Astrocyte (in vitro differentiated cells and primary cell): ENCODE results near the gene IQGAP1. TPM values are rescaled to one million over a fixed set of nuclear protein-coding genes. Genes with fewer than 3 reads are reported as not detected.
"Not testable (repeated sequence)": the region's sequence is repeated elsewhere in the genome, so short reads cannot be mapped to it uniquely, and the experiment has no call there.

ENCODE experiments used
- DNase-seq: peaks from one replicate; pipeline ENCODE4 v3.0.0-alpha.2; 2010; ENCODE audit warnings: low read depth
- FAIRE-seq: peaks from 2 replicates; lab custom pipeline; 2011; peaks lifted over from hg19 to GRCh38; lab: Jason Lieb, UNC
- H2AFZ ChIP-seq: 2 replicates; pipeline ENCODE4 v1.6.0; 2012; ENCODE audit warnings: low read depth, low read length, inconsistent platforms
- H3K27ac ChIP-seq: 2 replicates; pipeline ENCODE4 v1.5.1; 2011; ENCODE audit warnings: low read depth, low read length, inconsistent platforms
- H3K27me3 ChIP-seq: 2 replicates; pipeline ENCODE4 v1.6.0; 2011; ENCODE audit warnings: low read length, inconsistent platforms; ENCODE audit not compliant: insufficient read depth
- H3K36me3 ChIP-seq: 2 replicates; pipeline ENCODE4 v1.5.1; 2011; ENCODE audit warnings: low read length, inconsistent platforms; ENCODE audit not compliant: insufficient read depth
- H3K4me1 ChIP-seq: 2 replicates; pipeline ENCODE4 v1.5.1; 2011; ENCODE audit warnings: low read length, inconsistent platforms; ENCODE audit not compliant: insufficient read depth
- H3K4me2 ChIP-seq: 2 replicates; pipeline ENCODE4 v1.6.0; 2012; ENCODE audit warnings: low read length, inconsistent platforms
- H3K4me3 ChIP-seq: 2 replicates; pipeline ENCODE4 v1.5.1; 2011; ENCODE audit warnings: low read depth, mild to moderate bottlenecking, low read length, inconsistent platforms; ENCODE audit not compliant: insufficient read depth
- H3K79me2 ChIP-seq: 2 replicates; pipeline ENCODE4 v1.6.0; 2012; ENCODE audit warnings: mild to moderate bottlenecking, low read length, inconsistent platforms; ENCODE audit not compliant: insufficient read depth
- H3K9ac ChIP-seq: 2 replicates; pipeline ENCODE4 v1.6.0; 2012; ENCODE audit warnings: mild to moderate bottlenecking, low read length, inconsistent platforms
- H3K9me3 ChIP-seq: 2 replicates; pipeline ENCODE4 v1.5.1; 2012; ENCODE audit warnings: low read depth, mild to moderate bottlenecking, low read length, inconsistent platforms; ENCODE audit not compliant: insufficient read depth
- H4K20me1 ChIP-seq: 2 replicates; pipeline ENCODE4 v1.6.0; 2012; ENCODE audit warnings: low read length, inconsistent platforms; ENCODE audit not compliant: insufficient read depth
- H3K27ac Mint-ChIP-seq: one replicate; pipeline ENCODE4 v1.8.0; 2021; ENCODE audit warnings: mild to moderate bottlenecking, mixed read lengths; ENCODE audit not compliant: unreplicated experiment
- H3K27me3 Mint-ChIP-seq: one replicate; pipeline ENCODE4 v1.8.0; 2021; ENCODE audit warnings: low read depth, mixed read lengths; ENCODE audit not compliant: unreplicated experiment
- H3K36me3 Mint-ChIP-seq: one replicate; pipeline ENCODE4 v1.8.0; 2021; ENCODE audit warnings: low read depth, mixed read lengths; ENCODE audit not compliant: unreplicated experiment
- H3K4me1 Mint-ChIP-seq: one replicate; pipeline ENCODE4 v1.8.0; 2021; ENCODE audit warnings: low read depth, mixed read lengths; ENCODE audit not compliant: unreplicated experiment
- H3K4me3 Mint-ChIP-seq: one replicate; pipeline ENCODE4 v1.8.0; 2021; ENCODE audit warnings: mild to moderate bottlenecking, moderate library complexity, mixed read lengths; ENCODE audit not compliant: unreplicated experiment
- H3K9me3 Mint-ChIP-seq: one replicate; pipeline ENCODE4 v1.8.0; 2021; ENCODE audit warnings: mild to moderate bottlenecking, mixed read lengths; ENCODE audit not compliant: unreplicated experiment
- EZH2 ChIP-seq: IDR thresholded peaks from 2 replicates; pipeline ENCODE4 v1.6.1; 2012; ENCODE audit warnings: mild to moderate bottlenecking, low read length, inconsistent platforms; ENCODE audit not compliant: insufficient read depth
- total RNA-seq: library from RNA; stranded (reverse); gene quantifications from 2 replicates; pipeline ENCODE4 v1.2.1, GENCODE V29; 2021
- TF ChIP-seq, protein P1 (sequence below): IDR thresholded peaks from 2 replicates; pipeline ENCODE4 v1.5.1; 2011; ENCODE audit warnings: low read depth, mild to moderate bottlenecking, inconsistent platforms, low read length, moderate library complexity; ENCODE audit not compliant: insufficient read depth

IQGAP1 gene
- total RNA-seq, 1 donor from 2014 or later, result 226 TPM

DNA sequence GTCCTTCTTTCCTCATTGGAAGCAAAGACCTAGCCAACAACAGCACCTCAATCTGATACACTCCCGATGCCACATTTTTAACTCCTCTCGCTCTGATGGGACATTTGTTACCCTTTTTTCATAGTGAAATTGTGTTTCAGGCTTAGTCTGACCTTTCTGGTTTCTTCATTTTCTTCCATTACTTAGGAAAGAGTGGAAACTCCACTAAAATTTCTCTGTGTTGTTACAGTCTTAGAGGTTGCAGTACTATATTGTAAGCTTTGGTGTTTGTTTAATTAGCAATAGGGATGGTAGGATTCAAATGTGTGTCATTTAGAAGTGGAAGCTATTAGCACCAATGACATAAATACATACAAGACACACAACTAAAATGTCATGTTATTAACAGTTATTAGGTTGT is 112.1 kb downstream of the IQGAP1 start:
- Histone ChIP-seq H3K4me2 (no peak overlapping the region), H2AFZ (no peak overlapping the region), H3K79me2 (no peaks in the 10 kb centered on the region), H3K4me3 (no peak overlapping the region), H3K9ac (no peak overlapping the region), H3K9me3 (no peaks in the 10 kb centered on the region), H3K27ac (no peak overlapping the region), H3K27me3 (no peaks in the 10 kb centered on the region), H3K4me1 (no peaks in the 10 kb centered on the region), H4K20me1 (no peaks in the 10 kb centered on the region), H3K36me3 (peaks cover 49% of the 10 kb centered on the region)
- Mint-ChIP-seq H3K4me1 (no peaks in the 10 kb centered on the region), H3K27ac (no peak overlapping the region), H3K27me3 (no peaks in the 10 kb centered on the region), H3K9me3 (no peaks in the 10 kb centered on the region), H3K36me3 (peaks cover 17% of the 10 kb centered on the region), H3K4me3 (no peak overlapping the region)
- no peak for TF ChIP-seq EZH2
- TF ChIP-seq, protein P1, sequence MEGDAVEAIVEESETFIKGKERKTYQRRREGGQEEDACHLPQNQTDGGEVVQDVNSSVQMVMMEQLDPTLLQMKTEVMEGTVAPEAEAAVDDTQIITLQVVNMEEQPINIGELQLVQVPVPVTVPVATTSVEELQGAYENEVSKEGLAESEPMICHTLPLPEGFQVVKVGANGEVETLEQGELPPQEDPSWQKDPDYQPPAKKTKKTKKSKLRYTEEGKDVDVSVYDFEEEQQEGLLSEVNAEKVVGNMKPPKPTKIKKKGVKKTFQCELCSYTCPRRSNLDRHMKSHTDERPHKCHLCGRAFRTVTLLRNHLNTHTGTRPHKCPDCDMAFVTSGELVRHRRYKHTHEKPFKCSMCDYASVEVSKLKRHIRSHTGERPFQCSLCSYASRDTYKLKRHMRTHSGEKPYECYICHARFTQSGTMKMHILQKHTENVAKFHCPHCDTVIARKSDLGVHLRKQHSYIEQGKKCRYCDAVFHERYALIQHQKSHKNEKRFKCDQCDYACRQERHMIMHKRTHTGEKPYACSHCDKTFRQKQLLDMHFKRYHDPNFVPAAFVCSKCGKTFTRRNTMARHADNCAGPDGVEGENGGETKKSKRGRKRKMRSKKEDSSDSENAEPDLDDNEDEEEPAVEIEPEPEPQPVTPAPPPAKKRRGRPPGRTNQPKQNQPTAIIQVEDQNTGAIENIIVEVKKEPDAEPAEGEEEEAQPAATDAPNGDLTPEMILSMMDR, result no peak
- DNase-seq, result no peak
- FAIRE-seq, result no peak

DNA sequence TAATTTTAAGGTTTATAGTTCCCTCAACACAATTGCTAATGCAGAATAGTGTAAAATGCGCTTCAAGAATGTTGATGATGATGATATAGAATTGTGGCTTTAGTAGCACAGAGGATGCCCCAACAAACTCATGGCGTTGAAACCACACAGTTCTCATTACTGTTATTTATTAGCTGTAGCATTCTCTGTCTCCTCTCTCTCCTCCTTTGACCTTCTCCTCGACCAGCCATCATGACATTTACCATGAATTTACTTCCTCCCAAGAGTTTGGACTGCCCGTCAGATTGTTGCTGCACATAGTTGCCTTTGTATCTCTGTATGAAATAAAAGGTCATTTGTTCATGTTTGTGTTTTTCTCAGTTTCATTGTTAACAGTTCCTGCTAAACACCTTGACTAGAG is 113.9 kb downstream of the IQGAP1 start:
- no peak for FAIRE-seq
- DNase-seq, result no peak
- Mint-ChIP-seq H3K36me3 (peaks cover 16% of the 10 kb centered on the region), H3K9me3 (no peaks in the 10 kb centered on the region), H3K27me3 (no peaks in the 10 kb centered on the region), H3K4me3 (no peak overlapping the region), H3K27ac (no peak overlapping the region), H3K4me1 (no peaks in the 10 kb centered on the region)
- no peaks in the 10 kb centered on the region for H3K9me3 ChIP-seq
- H3K27me3 ChIP-seq, result no peaks in the 10 kb centered on the region
- peaks cover 43% of the 10 kb centered on the region for H3K36me3 ChIP-seq
- H3K9ac ChIP-seq, result no peak overlapping the region
- no peaks in the 10 kb centered on the region for H3K4me1 ChIP-seq
- H4K20me1 ChIP-seq, result no peaks in the 10 kb centered on the region
- no peak overlapping the region for H3K4me3 ChIP-seq
- H3K79me2 ChIP-seq, result no peaks in the 10 kb centered on the region
- no peak for TF ChIP-seq EZH2
- TF ChIP-seq, protein P1, result no peak
- no peak overlapping the region for H2AFZ ChIP-seq
- no peak overlapping the region for H3K4me2 ChIP-seq
- H3K27ac ChIP-seq, result no peak overlapping the region

DNA sequence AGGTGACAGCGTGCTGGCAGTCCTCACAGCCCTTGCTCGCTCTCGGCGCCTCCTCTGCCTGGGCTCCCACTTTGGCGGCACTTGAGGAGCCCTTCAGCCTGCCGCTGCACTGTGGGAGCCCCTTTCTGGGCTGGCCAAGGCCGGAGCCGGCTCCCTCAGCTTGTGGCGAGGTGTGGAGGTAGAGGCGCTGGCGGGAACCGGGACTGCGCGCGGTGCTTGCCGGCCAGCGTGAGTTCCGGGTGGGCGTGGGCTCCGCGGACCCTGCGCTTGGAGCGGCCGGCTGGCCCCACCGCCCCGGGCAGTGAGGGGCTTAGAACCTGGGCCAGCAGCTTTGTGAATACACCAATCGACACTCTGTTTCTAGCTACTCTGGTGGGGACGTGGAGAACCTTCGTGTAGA is 122.7 kb downstream of the IQGAP1 start:
- DNase-seq, H3K27ac Mint-ChIP-seq, H3K4me1 ChIP-seq, H3K4me3 ChIP-seq, H3K27me3 ChIP-seq, H2AFZ ChIP-seq, FAIRE-seq, H3K79me2 ChIP-seq, H3K27me3 Mint-ChIP-seq, H3K4me2 ChIP-seq, H4K20me1 ChIP-seq, H3K9me3 ChIP-seq, H3K27ac ChIP-seq, H3K4me3 Mint-ChIP-seq, H3K4me1 Mint-ChIP-seq, H3K9ac ChIP-seq, H3K36me3 ChIP-seq, H3K9me3 Mint-ChIP-seq: not testable (repeated sequence)
- peaks cover 14% of the 10 kb centered on the region for H3K36me3 Mint-ChIP-seq

DNA sequence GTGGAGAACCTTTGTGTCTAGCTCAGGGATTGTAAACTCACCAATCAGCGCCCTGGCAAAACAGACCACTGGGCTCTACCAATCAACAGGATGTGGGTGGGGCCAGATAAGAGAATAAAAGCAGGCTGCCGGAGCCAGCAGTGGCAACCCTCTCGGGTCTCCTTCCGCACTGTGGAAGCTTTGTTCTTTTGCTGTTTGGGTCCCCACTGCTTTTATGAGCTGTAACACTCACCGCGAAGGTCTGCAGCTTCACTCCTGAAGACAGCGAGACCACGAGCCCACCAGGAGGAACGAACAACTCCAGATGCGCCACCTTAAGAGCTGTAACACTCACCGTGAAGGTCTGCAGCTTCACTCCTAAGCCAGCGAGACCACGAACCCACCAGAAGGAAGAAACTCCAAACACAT is 123.2 kb downstream of the IQGAP1 start:
- not testable (repeated sequence) for H3K4me3 Mint-ChIP-seq, H3K9me3 Mint-ChIP-seq, FAIRE-seq

More for the DNA sequence above, 123.2 kb downstream of the IQGAP1 start:
- not testable (repeated sequence) for H3K27me3 Mint-ChIP-seq, H3K9ac ChIP-seq, H3K27ac ChIP-seq, DNase-seq, H3K4me2 ChIP-seq, H3K4me1 Mint-ChIP-seq, H3K9me3 ChIP-seq, H3K27me3 ChIP-seq, H3K79me2 ChIP-seq, H3K4me3 ChIP-seq, H4K20me1 ChIP-seq, H2AFZ ChIP-seq, H3K4me1 ChIP-seq, H3K36me3 ChIP-seq, H3K27ac Mint-ChIP-seq
- H3K36me3 Mint-ChIP-seq, result peaks cover 14% of the 10 kb centered on the region
